ENCODE results near the gene S100A12.
A peak's percentile ranks its signal among the peaks of the same experiment; 100 is the strongest.

- TF ChIP-seq CTCF (IDR thresholded peaks at IDR 0.05; ENCODE audit: low read depth, low read length, poor library complexity, severe bottlenecking) (peak; percentile 66), EZH2phosphoT487 (IDR thresholded peaks at IDR 0.05; ENCODE audit: borderline replicate concordance, low read length) (no peak)
Measured at GRCh38 chr1:153404768-153405167, 29.3 kb upstream of the S100A12 start.
